OCI-M2 (cell line): ENCODE results near the gene SPEG.

ENCODE experiments used
- DNase-seq: peaks from one replicate; lab custom pipeline; 2025; ENCODE audit not compliant: unreplicated experiment; lab: John Stamatoyannopoulos, UW

SPEG gene

DNA sequence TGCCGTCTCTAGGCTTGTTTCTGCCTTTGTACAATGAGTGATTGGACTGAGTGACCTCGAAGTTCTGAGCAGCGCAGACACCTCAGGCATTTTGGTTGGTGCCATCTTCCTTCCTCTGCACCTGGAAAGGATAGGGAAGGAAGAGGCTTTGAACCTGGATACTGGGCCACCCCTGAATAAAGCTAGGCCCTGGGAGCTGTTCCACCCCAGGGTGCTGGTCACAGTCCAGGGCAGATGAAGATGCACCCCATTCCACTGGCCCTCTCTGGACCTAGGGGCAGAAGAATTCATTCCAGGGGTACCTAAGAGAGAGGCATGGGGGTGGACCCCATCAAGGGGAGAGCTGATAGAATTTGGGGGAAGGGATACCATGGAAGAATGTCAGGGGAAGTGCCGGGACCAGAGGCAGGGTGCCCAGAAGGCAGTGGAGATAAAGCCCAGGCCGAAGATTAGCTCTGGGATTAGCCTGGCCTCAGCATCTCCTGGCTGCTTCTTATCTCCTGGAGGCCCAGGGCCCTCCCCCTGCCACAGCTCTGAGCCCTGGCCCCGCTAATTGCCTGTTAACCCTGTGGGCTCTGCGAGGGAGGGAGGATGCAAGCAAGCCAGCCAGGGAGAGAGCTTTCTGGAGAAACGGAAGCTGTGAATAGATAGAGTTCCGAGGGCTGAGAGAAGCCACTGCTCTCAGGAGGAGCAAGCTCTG is 91.0 kb downstream of the SPEG start:
- peak; percentile 34 for DNase-seq

DNA sequence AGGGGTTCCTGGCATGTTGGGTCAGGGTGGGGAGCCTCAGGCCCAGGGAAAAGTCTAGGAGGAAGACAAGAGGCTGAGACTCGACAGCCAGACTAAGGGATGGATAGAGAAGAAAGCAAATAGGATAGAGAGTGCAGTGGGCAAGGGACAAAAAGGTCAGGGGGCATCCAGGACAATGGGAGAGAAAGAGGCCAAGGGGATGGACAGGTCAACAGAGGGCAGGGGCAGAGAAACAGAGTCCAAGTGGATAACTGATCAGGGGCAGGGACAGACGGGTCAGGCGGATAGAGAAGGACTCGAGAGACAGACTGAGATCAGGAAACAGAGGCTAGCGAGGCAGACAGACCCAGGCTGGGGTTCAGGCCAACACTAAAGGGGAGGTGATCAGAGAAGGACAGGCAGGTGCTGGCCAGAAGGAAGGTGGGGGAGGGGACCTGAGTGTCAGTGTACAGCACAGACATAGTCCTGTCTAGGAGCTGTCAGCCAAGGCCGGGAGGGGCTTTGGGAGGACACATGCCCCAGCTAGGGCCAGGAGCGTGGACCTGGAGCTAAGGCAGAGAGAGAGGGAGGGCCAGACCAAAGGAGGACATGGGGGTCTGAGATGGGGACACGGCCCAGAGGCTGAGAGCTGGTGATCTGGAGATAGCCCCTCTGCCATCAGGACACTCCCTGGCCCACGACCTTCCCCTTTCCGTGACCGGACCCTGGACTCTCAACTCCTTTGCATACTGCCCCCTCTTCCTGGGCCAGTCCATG is 91.9 kb downstream of the SPEG start:
- DNase-seq, result no peak

DNA sequence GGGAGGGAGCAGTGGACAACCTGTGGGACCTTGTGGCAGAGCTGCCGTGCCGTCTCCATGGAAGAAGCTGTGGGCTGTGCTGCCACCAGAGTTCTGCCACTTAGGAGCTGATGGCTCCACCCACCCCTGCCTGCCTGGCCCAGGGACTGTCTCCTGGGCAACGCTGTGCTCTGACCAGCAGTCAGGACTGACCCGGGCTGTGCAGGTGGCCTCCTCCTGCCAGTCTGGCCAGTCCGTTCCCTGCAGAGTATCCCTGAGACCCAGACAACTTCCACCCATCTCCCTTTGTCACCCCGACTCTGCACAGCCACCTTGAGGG is 92.4 kb downstream of the SPEG start:
- no peak for DNase-seq

DNA sequence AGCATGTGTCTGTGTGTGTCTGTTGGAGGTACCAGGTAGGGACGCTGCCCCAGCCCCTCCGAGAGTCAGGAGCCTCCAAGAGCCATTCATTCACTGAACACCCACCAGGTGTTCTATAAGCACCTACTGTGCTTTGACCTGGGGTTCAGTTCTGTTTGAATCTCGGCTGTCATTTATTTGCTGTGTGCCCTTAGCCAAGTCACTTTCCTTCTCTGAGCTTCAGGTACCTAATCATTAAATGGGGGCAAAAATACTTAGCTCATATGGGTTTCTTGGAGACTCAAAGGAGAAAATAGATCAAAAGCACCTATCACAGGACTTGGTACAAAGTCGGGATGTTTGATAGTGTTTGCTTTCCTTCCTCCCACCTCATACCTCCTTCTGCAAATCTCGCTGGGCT is 92.8 kb downstream of the SPEG start:
- no peak for DNase-seq

DNA sequence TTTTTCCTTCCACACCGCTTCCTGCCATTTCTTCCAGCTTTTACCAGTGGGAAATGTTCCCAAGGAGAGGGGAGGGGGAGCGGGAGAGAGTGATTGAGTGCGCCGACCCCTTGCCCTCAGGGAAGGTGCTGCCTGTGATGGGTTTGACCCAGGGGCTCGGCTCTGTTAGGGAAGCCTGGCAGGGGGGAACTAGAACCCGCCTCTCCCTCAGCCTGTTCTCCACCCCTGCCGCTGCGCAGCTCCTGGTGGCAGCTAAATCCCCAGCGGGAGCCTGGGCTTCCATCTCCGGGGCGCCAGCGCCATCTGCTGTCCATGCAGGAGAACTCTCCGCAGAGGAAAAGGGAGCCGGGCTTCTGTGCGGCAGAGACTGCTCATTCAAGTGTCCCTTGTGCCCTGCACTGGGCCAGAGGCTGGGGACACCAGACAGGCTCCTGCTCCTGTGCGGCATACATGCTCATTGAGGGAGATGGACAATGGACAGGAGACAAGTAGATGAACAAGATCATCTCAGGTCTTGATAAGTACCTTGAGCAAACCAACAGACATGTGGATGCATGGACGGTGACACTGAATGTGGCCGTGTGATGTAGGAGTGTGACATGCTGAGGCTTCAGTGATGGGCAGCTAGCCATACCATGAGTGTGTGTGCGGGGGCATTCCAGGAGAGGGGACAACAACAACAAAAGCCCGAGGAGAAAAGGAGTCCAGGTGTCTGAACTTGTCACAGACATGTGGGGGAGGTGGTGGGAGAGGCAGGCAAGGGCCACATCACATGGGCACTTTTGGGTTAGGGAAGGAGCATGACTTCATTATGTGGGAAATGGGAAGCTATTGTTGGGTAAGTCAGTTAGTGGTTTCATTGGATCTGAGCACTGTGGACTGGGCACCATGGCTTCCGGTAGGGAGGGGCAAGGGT is 95.7 kb downstream of the SPEG start:
- peak; percentile 44 for DNase-seq

GRCh38 chr2:219531639-219532377 is 97.2 kb downstream of the SPEG start:
- DNase-seq, result no peak

- DNase-seq, result no peak
Measured at GRCh38 chr2:219532378-219532649, 97.7 kb downstream of the SPEG start.

DNA sequence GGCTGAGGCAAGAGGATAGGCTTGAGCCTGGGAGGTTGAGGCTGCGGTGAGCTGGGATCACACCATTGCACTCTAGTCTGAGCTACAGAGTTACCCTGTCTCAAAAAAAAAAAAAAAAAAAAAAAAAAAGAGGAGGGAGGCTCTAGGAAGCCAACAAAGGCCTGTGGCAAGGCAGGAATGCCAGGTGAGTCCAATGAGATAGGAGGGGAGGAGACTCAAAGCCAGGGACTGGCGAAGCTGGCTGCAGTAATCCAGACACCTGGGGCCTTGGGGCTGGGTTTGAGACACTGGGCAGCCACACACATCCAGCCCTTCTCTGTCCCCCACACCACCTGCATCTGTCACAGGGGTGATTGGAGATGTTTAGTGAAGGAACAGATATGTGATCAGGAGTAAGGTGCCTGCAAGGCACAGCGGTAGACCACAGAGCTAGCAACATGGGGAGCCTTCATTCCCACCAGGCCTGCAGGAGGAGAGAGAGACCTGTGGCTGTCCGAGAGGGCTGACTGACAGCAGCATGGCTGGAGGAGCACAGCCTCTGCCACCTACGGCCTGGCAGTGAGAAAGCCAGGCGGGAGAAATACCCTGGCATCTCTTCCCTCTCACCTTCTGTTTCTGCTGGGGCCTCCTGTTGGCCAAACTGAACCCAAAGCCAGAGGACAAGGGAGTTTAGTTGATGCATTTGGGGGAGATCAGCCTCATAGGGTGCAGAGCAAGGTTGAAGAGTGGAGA is 99.5 kb downstream of the SPEG start:
- no peak for DNase-seq

- DNase-seq, result no peak
Measured at GRCh38 chr2:219536425-219536824, 101.8 kb downstream of the SPEG start.

DNA sequence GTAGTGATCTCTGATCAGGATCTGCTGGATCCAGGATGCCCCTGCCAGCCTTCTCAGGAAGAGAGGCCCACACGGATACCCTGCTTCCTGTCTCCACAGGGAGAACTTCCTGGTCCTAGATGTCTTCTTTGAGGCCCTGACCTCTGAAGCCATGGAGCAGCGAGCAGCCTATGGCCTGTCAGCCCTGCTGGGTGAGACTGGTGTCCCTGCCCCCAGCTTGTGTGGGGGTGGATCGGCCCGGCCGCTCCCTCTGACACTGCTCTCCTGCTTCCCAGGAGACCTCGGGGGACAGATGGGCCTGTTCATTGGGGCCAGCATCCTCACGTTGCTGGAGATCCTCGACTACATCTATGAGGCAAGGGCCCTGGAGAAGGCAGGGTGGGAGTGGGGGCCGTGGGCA is 102.3 kb downstream of the SPEG start:
- no peak for DNase-seq

- DNase-seq, result no peak
Measured at GRCh38 chr2:219537657-219538488, 103.2 kb downstream of the SPEG start.

GRCh38 chr2:219538504-219538951 is 103.9 kb downstream of the SPEG start:
- no peak for DNase-seq

- no peak for DNase-seq
Measured at GRCh38 chr2:219538956-219539788, 104.5 kb downstream of the SPEG start.

GRCh38 chr2:219539926-219540678 is 105.5 kb downstream of the SPEG start:
- DNase-seq, result no peak

GRCh38 chr2:219540784-219541504 is 106.3 kb downstream of the SPEG start:
- DNase-seq, result no peak

DNA sequence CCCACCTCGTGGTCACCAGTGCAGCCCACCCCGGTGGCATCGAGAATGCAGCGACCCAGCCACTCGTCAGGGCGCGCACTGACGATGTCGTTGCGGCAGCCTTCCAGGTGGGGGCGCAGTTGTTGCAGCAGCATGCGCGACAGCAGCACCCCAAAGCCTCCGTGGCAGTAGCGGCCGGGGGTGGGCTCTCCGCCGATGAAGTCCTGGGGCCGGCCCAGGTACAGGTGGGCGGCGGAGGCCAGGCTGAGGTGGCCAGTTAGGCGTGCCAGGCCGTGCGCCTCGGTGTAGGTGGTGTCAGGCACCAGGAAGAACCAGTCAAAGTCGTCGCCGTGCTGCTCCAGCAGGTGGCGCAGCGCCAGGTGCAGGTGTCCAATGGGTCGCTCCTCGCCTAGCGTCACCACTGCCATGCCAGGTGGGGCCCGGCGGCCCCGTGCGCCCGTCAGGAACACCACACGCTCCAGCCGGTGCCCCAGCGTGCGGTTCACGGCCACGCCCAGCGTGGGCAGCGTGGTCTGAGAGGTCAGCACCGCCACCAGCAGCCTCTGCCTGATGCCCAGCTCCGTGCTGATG is 107.1 kb downstream of the SPEG start:
- DNase-seq, result no peak

DNA sequence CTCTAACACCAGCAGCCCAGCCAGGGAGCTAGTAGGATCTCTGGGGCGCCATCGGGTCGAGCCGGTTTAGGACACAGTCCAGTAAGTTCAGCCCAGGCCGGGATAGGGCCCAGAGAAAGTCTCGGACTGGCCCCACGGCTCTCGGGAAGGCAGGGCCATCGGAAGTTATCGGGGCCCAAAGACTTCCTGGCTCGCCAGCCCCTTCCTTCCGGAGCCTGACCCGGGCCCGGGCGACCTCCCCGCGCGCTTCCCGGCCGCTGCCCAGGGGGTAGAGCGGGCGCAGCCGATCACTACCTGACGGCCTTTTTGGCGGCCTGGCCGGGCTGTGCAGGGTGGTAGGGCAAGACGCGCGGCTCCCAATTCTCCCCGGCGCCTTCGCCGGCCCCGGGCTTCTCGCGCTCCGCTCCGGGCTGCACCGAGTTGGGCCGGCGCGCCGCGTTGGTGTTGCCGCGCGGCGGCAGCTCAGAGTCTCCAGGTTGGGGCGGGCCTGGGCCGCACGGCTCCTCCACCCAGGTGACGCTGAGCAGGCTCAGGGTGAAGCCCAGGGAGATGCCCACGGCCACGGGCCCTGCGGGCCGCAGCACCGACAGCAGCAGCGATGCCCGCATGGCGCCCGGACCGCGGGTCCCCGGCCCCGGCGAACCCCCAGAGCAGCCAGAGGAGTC is 108.4 kb downstream of the SPEG start:
- DNase-seq, result no peak
